ENCODE results near the gene DHTKD1.

The DHTKD1 gene

GRCh38 chr10:12068449-12069269 lies at the start of gene DHTKD1:
TSS of gene DHTKD1 (plus strand) at chr10:12068954. CDS start at chr10:12069034, 80 bp downstream.
- peak within 1 kb of the TSS; percentile 89 for H3K27ac ChIP-seq
- TF ChIP-seq CTCF (conservative IDR thresholded peaks at IDR 0.05): peak; percentile 35; the same call in 1 of the 2 replicates

GRCh38 chr10:12019283-12019971 lies 49.3 kb upstream of the DHTKD1 start:
- no peak overlapping the region for H3K27ac ChIP-seq
- no peak for TF ChIP-seq CTCF (conservative IDR thresholded peaks at IDR 0.05)

- TF ChIP-seq CTCF (conservative IDR thresholded peaks at IDR 0.05): no peak
- H3K27ac ChIP-seq: no peak overlapping the region
These were observed 48.2 kb upstream of the DHTKD1 start for GRCh38 chr10:12020574-12020973.

- TF ChIP-seq CTCF (conservative IDR thresholded peaks at IDR 0.05): no peak
- peak overlapping the region; percentile 49; the same call in 1 of the 2 replicates for H3K27ac ChIP-seq
These were observed 46.0 kb upstream of the DHTKD1 start for GRCh38 chr10:12022580-12023257.

- TF ChIP-seq CTCF (conservative IDR thresholded peaks at IDR 0.05): no peak
- no peak overlapping the region for H3K27ac ChIP-seq
These were observed 43.2 kb upstream of the DHTKD1 start for GRCh38 chr10:12025591-12025990.

- no peak overlapping the region for H3K27ac ChIP-seq
- TF ChIP-seq CTCF (conservative IDR thresholded peaks at IDR 0.05): no peak
These were observed 41.2 kb upstream of the DHTKD1 start for GRCh38 chr10:12027539-12027938.

GRCh38 chr10:12031404-12031803 lies 37.4 kb upstream of the DHTKD1 start:
- H3K27ac ChIP-seq: no peak overlapping the region
- no peak for TF ChIP-seq CTCF (conservative IDR thresholded peaks at IDR 0.05)
